8988T (cell line): ENCODE data around the gene PCDH15.

Experiments used
- DNase-seq: peaks from one replicate; pipeline ENCODE4 v3.0.0; 2011

Gene PCDH15

DNA sequence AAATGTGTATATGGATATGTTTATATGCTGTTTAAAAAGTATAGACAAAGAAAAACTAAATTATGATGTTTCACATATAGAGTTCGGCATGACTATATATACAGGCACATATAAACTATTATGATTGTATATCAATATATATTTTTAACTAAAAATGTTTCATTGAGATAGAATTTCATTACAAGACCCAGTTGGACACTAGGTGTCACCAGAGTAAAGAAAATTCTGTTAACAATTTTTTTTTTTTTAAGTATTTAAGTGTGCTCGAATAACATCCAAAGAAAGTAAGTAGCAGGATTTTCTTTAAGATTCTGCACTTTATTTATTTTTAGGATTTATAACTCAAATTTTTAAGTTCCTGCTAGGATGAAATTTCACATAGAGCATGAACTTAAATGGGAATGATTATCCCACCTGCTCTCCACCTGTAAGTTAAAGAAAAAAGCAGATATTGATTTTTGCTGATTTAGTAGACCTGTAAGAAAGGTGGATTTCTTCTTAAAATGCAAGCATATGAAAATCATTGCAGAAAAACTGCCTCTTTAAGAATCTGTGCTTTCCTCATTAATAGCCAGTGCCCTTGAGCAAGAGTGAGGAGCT is 961.5 kb downstream of the PCDH15 start:
- no peak for DNase-seq

GRCh38 chr10:53836638-53837037 is 964.4 kb downstream of the PCDH15 start:
- no peak for DNase-seq

DNA sequence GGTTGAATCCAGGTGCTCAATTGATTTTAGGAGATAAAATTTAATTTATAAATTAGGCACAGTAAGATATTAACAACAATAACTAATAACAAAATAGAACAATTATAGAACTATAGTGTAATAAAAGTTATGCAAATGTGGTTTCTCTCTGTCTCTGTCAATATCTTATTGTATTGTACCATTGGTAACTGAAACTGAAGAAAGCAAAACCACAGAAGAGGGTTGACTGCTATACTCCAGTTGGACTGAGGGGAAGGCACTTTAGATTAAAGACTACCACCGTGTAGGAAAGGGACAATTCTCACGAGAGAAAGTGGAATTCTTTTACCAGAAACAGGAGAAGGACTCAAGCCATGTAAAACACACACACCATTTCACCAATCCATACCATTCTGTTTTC is 967.1 kb downstream of the PCDH15 start:
- no peak for DNase-seq

DNA sequence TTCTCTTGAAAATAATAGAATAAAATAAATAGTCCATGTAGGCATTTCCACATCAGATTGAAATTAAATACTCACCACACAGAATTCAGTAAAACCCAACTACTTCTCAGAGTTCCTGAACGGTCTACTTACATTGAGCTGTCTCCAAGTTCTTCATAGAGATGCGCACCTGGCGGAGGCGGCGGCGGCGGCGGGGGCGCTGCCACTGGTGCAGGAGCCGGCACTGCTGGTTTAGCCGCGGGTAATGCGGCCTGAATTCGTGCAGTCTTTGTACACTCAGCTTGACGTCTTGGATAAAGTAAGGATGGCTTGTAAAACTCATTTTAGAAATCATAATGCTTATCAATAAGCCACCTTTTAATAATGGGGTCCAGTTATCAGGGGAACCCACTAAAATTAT is 973.8 kb downstream of the PCDH15 start:
- no peak for DNase-seq

DNA sequence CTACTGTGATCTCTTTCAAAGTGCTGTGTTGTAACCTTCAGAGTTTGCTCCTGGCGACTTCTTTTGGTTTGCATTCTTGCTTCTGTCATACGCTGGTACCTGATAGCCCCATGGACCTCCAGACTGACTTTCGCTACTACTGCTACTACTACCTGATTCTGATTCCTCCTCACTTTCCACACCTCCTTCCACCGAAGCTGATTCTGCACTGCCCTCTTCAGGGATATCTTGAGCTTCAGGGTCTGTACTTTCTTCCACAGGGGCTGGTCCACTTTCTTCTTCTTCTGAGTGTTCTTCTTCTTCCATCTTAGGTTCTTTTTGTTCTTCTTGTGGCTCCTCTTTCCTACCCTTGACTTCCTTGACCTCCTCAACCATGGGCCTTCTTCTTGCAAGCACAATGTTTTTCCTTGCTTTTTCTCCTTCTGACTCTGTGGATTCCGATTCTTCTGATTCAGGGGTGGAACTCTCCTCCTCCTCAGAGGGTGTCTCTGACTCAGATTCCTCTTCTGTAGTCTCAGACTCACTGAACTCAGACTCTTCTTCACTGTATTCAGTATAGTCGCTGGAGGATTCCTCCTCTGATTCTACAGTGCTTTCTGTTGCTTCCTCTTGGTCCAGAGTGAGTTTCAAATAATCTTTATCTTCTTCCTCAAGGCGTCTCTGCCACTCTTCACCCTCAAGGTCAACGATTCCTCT is 992.2 kb downstream of the PCDH15 start:
- DNase-seq, result no peak

DNA sequence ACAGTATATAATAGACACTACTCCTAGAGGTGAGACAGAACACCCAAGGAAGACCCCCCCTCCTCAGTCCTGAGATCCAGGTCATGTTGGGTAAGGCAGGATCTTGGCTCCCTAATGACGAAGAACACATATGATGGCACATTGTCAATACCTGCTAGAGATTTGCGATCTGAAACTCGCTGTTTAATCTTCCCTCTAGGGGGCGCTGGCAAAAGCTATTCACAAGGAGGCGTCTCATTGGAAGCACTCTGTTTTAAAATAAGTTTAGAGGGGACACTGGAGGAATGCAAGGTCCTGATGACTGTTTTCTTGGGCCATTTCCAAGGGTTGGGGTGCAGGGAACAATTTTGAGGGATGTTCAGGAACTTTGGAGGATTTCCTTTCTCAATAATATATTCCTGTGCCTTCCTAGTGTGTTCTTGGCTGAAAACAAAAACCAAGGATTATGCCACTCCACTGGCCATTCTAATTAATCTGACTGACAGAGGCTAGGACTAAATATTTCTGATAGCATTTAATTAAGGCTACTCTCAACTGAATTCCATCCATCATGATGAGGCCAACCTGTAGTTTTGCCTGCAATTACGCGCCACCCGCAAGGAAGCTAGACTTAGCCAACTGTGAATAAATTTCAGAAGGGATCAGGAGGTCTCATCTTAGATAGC is 1014.7 kb downstream of the PCDH15 start:
- DNase-seq, result no peak

DNA sequence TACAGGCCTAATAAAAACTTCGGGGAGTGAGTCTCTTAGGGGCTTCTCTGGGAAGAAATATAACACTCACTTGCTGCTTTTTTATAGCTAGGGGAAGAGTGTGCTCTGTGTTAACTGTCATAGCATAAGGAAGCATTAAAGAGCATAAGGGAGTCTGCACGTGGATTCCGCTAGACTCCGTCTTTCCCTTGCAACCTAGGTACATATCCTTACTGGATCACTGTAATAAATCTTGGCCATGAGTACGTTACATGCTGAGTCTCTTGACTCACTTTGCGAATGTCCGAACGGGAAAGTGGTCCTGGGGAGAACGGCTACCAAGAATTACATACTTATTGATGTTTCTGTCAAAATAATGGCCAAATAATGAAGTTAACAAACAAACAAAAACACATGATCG is 1029.3 kb downstream of the PCDH15 start:
- DNase-seq, result no peak

DNA sequence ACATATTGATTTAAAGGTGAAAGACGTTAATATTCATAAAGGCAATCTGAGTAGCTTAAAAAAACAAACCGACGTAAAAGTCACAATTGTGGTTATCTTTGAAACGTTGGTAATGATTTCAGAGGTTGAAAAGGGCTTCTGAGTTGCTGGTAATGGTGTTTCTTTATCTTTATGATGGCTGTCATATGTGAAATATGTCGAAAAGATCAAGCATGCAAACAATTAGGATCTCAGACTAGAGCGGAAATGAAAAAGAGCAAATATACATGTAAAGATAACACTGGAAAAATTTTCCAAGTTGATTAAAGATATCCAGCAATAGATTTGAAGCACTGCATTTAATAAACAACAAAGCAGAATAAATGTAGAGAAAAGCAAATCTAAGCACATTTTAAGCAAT is 1030.1 kb downstream of the PCDH15 start:
- DNase-seq, result no peak

GRCh38 chr10:53765311-53765710 is 1035.7 kb downstream of the PCDH15 start:
- no peak for DNase-seq

GRCh38 chr10:53754596-53755250 is 1046.3 kb downstream of the PCDH15 start:
- DNase-seq, result no peak
